DMS79 (cell line): ENCODE data around the gene AOPEP.

Source experiments
- DNase-seq: peaks from one replicate; lab custom pipeline; 2025; lab: John Stamatoyannopoulos, UW

AOPEP gene

DNA sequence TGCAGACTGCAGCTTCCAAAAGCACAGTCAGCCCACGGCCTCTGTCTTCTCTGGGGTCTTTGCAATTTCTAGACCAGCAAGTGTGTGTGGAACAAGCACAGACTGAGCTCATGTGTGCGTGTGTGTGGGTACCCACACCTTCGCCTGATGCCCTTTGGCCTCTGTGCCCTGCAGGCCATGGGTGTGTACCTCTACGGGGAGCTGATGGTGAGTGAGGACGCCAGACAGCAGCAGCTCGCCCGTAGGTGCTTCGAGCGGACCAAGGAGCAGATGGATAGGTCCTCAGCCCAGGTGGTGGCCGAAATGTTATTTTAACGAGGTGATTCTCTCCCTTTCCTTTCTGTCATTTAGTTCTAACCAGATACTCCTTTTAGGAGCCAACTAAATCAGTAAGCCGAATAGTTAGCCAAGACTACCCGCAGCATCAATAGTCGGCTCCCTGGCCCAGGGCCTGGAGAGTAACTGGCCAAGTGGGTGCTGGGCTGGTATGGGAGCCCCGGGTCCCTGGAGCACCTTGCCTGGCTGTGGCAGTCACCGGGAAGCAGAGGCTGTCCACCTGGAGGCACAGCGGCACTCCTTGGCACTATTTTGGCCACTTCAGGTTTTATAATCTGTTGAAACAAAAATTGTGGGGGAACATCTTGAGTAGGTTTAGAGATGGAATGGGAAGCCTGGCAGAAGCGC, 356.0 kb downstream of the AOPEP start:
- DNase-seq: no peak

DNA sequence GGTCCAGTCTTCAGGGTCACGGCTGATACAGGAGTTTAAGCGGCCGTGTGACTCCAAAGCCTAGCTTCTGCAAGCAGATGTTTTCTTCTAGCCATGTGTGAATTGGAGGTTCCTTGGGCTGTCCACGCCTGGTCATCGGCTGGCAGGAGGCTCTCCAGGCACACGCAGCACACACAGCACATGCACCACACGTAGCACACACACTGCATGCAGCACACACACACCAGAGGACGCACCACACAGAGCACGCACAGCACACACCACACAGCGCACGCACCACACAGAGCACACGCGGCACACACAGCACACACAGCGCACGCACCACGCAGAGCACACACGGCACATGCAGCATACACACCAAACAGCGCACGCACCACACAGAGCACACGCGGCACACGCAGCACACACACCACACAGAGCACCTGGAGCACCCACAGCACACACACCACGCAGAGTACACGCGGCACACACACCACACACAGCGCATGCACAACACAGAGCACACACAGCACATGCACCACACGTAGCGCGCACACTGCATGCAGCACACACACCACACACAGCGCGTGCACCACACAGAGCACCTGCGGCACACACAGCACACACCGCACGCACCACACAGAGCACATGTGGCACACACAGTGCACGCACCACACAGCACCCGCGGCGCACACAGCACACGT, 356.7 kb downstream of the AOPEP start:
- no peak for DNase-seq

DNA sequence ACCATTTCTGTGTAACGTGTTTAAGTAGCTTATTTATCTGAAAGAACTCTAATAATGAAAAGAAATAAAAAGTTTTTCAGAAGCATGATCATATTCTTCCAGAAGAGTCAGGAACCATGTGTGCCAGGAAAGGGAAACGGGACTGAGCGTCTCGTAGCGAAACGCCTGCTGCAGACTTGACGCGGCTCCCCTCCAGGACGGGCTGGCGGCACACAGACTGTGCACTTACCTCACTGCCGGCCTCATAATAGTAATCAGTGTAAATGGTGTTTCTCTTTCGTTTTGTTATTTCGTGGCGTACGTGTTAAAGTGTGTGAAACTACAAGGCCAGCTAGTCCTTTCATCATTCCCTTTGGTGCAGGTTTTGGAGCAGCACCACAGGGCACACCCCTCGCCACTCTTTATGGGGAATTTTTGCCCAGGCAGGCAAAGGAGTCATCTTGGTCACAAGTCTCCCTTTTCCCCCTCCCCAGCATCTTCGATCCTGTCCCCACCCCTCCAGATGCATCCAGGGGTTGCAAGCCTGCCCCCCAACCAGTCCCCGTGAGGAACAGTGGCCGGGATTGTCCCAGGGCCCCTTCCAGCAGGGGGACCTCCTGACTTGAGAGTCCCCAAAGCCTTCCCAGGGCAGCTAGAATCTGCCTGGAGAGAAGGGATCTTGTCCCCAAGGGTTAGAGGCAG, 357.9 kb downstream of the AOPEP start:
- DNase-seq: no peak

DNA sequence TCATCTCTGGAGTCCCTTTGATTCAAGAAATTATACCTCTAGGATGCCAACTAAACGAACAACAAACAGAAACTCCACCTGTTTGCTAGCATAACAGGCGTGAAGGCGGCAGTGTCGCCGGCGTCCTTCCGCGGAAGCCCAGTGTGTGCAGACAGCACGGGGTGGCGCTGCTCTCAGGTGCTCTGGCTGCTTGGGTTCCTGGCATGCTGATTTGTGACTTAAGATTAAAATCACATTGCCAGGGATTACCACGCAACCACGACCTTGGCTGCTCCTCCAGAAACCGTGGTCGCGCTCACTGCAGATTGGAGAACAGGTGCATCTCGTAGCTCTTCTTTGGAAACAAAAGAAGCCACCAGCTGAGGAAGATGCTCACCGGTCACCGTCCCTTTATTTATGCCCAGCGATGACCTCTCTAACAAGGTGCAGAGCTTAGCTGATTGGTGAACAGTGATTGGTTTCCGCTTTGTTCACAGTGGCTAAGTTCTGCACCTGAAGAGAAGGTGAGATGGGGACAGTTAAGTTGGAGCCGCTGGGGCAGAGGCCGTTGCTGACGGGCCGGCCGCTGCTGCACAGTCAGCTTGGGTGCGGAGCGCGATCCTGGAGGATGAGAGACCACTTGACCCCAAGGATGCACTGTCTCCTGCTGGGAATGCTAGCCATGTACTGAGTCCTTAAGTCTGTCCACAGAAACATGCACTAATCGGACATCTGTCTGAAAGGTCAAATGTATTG, 358.7 kb downstream of the AOPEP start:
- DNase-seq: no peak

DNA sequence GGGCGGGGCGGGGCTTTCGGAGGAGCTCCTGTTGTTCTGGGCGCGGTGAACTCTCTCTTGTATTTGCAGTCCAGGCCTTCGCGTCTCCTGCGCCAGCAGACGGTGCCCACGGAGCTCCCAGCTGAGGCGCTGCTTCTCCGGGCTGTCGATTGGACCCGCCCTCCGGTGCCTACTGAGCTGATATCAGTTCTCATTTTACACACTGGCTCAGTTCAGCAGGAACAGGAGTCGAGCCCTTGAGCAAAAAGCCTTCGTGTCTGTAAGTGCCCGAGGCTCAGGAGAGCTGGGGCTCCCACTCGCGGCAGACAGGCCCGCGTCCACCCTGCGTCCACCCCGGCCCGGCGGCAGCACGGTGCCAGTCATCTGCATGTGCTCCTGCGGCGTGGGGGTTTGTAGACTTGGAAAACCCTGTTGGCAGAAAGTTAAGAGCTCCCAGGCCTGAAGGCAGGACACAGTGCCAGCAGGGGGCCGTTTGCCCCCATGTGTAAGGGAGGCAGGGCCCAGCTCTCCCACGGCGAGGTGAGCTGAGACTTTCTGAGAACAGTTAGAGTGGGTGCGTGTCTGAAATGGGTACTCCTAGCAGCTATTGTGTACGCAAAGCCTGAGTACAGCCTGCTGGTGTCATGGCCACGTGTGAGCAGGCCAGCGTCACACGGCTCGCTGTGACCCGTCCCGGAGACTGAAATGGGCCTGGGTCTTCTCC, 359.5 kb downstream of the AOPEP start:
- DNase-seq: no peak

DNA sequence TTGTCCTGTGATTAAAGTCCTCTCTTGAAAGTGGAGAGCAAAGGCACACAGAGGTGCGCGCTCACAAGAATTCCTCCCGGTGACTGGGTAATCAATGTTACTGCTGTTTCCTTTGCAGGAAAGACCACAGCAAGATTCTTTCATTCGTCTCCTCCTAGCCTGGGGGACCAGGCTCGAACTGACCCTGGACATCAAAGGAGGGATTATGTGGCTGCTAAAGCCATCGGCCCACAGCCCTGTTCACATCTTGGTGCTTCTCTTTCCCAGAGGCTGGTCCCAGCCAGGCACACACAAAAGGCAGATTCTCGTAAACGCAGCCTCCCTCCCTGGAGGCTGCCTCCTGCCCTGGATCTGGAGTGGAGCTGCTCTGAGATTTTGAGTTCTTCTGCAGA, 360.1 kb downstream of the AOPEP start:
- no peak for DNase-seq

DNA sequence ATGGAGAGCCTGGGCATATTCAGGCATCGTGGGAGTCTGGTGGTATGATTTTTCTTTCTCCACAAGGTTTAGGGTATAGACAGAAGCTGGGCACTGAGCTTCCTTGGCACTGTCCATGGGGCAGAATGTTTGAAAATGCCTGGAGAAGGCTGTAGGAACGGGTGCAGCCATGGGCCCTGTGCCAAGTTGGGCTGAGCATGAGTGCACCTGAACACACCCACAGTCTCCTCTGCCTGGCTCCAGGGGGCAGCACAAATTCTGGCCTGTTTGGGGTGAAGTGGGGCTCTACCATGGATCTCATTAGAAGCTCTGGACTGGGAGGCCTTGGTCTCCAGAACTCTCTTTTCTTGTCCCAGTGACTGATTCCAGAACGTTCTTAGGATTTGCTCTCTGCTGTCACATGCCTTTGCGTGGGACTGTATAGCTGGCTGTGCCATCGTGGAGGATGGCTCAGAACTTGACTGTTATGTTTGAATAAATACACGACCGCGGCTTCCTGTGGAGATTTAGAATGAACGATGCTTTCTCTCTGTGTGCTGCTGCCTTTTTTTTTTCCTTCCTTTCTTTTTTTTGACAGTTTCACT, 361.3 kb downstream of the AOPEP start:
- DNase-seq: no peak

DNA sequence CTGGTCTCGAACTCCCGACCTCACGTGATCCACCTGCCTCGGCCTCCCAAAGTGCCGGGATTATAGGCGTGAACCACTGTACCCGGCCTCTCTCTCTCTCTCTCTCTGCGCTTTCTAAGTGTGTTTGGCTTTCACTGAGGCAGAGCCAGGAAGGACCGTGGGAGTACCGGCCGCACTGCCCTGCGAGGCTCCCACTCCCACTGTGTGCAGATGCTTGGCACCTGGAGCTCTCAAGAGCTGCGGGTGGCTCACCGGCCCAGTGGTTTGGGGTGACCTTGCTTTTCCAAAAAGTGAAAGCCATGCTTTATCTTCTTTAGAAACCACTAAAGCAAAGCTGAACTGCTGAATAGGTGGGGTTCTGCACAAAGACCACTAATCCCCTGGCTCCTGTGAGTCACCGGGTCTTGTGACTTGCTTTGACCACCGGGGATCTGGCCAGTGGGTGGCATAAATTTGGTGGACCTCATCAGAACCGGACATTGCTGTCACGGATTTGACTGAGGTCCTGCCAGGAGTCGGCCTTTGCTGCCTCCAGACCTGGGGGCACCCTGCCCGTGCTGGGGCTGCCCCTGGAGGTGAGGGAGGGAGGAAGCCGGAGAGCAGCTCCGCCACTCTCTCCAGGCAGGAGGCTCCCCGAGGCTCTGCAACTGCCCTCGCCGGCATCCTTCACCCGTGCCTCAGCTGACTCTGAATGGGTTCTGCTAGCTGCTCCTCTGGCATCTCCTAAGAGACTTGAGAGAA, 362.1 kb downstream of the AOPEP start:
- no peak for DNase-seq

DNA sequence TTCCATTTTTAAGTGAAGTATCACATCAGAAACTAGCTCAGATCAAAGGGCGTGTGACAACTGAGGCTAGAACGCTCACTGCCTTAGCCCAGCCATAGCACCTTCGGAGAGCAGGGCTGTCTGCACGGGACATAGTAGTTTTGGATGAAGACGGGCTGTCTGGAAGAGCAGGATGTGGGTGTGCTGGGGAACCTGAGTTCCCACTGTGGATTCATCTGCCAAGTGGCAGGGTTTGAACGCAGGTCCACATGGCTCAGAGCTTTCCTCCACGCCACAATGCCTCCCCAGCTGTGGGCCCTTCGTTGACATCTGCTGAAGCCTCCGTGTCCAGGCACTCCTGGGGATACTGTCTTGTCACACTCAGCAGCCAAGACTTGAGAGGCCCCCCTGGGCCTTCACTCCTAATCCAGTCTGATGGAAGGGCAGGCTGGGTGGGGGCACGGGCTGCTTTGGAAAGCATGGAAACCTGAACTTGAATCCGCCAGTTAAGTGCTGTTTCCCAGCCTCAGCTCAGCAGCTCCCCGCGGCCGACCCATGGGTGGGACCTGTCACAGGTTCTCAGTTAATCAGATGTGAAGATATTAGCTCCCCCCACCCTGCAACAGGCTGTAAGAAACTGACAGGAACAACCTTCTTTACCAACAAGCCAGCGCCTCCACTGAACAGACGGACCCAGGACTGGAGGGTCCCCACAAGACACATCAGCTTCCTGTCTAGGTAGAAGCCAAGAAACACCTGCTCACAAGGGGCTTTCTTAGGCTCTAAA, 362.9 kb downstream of the AOPEP start:
- DNase-seq: no peak

DNA sequence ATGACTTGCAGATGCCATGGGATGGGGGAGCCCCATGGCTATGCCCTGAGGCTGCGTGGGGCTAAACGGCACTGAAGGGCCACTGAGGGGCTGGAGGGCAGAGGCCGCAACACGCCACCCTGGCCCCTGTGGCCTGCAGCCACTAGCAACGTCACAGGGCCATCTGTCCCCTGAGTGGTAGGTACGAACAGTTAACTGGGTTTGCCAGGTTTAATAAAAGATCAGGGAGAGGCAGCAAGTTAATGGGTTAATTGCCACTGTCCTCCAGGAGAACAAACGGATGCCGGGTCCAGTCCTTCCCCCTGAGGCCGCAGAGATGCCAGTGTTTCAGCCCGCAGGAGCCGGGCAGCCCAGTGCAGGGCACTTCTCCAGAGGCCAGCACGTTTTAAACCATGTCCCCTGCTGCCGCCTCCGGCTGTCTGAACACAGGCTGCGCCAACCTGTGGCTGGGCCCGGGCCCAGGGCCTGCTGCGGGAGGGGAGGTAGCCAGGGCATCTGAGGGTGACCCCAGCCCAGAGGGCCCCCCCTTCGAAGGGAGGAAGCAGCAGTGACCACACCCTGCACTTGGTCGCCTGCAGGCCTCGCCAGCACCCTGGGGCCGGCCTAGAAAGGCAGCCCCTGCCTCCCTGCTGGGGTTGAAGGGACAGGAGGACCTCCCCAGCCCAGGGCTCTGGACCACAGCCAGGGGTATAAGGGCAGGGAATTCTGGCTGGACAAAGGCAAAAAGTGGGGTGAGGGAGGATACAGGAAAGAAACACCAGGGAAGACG, 363.7 kb downstream of the AOPEP start:
- DNase-seq: no peak

DNA sequence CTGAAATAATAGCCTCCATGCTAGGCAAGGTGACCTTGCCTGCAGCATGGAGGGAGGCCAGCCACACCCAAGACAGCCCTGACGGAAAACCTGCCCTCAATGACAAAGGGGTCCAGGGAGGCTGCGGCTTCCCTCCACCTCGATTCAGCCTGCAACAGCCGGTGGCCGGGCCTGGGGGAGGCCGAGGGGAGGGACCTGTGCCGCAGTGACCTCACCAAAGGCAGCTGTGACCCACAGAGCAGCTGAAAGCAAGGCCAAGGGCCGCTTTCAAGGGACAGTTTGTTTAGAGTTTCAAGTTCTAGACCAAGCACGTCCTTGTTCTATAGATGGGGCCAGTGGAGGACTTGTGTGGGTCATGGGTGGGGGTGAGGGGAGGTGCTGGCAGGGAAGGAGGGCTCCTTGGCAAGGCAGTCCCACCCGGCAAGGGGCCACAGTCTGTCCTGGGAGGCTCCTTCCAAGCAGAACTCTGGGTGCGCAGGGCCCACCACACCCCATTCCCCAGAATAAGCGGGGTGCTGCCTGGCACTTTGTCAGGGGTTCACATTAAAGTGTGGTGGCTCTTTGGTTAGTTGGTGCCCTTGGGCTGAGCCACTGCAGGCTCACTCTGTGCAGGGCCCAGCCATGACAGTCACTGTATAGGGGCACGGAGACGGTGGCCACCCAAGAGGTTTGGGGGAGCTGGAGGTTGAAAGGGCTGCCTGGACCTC, 364.5 kb downstream of the AOPEP start:
- no peak for DNase-seq

DNA sequence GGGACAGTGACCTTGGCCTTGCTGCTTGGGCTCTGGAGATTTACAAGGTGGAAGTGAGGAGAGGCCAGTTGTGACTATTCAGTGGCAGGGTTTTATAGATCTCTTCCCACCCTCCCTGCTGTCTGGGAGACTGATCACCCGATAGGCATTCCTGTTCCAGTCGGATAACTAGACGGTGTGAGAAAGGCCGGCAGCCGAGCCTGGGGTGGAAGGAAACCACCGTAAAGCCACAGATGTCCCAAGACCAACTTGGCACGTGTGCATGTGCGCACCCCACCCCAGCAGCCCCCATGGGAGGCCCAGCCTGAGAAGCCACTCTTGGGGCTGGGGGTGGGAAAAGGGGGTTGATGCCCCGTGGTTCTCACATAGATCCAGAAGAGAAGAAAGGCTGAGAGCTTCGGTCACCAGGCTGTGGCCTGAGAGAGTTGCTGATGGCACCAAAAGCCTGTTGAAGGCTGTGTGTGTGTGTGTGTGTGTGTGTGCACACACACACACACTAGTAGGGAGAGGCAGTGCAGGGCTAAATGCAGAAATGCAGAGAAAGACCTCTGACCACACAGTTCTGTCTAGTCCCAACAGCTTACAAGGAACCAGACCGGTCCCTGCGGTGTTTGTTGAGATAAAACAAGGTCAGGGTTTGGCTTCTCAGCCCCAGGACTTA, 365.2 kb downstream of the AOPEP start:
- DNase-seq: no peak

DNA sequence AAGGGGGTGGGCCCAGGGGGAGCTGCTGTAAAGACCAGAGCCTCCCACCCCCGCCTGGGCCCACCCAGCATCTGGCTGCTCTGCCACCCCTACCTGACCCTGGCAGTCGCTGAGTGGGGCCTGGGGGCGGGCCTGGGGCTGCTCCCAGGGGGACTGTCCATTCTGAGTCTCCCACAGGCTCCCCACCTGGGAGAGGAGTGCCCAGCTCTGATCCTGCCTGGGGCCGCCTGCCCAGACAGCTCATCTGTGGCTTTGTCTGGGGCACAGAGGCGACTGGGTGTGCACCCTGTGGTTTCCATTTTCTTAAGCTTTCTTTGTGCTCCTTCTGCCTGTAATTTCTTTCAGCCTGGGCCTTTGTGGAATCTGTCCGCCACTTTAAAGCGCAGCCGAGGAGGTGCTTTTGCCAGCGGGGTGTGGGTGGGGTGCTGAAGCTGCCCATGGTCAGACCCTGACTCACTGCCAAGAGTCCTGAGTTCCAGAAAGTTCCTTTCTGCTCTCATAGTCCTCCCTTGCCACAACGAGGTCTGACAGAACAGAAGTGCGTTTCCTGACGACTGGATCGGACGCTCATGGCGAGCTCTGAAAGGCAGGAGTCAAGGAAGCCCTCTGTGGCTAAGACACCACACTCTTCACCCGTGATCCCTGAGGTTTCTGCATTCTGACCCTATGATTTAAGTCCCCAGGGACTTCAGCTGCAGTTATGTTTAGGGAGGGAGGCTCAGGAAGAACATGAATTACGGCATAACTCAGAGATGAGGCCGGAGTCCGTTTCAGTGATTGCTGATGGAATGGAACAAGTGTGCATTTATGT, 366.0 kb downstream of the AOPEP start:
- no peak for DNase-seq

DNA sequence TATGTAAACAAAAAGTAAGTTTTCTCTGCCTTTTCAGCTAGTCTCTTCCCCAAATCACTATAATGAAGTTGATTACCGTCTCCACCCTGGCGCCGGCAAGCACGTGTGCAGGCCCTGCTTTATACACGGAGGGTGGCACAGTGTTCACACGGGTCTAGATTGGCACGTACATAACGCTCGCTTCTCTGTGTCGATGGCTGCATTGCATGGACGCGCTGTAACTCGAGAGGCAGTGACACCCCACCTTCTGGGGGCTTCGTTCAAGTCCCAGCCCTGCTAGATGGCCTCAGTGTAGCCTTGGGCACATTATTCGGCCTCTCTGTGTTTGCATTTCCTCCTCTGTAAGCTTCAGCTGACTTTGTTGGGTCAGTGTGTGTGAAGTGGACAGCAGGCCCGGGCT, 367.1 kb downstream of the AOPEP start:
- DNase-seq: no peak

DNA sequence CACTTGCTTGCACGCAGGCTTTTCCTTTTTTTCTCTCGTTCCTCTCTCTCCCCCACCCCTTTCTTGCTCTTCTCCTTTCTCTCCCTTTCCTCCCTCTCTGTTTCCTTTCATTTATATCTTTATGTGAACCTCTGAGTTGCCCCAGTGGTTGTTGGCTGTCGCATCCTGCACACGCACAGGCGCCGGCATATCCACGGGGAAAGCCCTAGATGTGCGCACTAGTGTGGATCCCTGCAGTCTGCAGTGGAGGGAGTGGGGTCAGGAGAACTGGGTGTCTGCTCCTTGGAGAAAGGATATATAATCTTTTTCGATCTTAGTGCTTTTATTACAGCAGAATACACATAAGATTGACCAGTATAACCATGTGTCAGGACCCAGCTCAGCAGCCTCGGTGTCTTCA, 367.5 kb downstream of the AOPEP start:
- no peak for DNase-seq

DNA sequence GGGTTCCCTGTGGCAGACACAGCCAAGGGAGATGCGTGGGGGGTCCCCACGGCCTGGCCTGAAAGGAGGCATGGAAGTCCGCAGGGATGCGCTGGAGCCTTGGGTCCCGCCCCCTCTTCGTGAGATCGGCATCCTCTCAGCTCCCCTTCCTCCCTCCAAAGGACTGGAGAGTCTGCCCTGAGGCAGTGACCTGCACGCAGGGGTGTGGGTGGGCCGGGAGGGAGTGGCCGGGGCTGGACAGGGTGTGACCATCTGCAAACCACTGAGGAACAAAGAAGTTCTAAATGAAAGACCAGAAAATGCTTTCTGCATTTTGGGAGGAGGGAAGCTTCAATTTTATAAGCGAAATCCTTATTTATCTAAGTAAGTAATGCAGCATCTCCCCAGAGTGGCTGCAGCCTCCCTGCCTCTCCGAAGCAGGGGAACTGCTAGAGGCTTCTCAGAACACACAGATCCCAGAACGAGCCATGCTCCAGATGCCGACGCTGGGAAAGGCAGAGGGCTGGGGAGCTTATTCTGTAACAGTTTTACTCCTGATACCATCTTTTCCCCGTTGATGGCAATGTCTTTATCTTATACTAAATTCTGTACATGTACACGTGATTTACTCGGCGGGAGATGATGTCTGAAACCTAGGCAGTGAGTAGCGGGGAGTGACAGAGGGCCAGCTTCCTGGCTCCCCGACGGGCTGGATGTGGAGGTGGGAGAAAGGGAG, 369.3 kb downstream of the AOPEP start:
- no peak for DNase-seq

DNA sequence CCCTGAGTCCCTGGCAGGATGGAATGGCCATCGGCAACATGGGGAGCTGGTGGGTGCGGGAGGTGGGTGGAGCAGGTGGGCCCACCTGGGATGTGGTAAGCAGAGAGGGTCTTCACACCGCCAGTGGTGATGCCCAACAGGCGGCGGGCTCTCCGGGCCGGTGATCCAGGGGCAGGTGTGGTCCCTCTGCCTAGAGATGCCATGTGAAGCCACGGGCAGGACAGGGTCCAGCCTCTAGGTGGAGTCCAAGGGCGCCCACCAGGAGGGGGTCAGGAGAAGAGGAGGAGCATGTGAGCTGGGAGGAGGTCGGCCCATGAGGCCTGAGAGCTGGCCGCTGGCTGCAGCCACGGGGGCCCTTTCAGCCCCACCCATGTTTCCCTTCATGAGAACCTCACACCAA, 369.9 kb downstream of the AOPEP start:
- DNase-seq: no peak
